Karpas-422 (cell line): ENCODE measurements around the gene NRG3. TPM values are rescaled to one million over a fixed set of nuclear protein-coding genes. Genes with fewer than 3 reads are reported as not detected.

Experiments used
- DNase-seq: peaks from one replicate; pipeline ENCODE4 v3.0.0-alpha.2; 2015
- H2AFZ ChIP-seq: fragments of 200-600 bp; sonication (generic); 2 replicates; pipeline ENCODE4 v1.6.1; 2014; ENCODE audit warnings: antibody characterized with exemption, low read length, mixed read lengths
- H3K27ac ChIP-seq: fragments of 200-600 bp; sonication (generic); 2 replicates; pipeline ENCODE4 v1.5.1; 2014; ENCODE audit warnings: mild to moderate bottlenecking, low read length, moderate library complexity
- H3K27me3 ChIP-seq: fragments of 200-600 bp; sonication (generic); 2 replicates; pipeline ENCODE4 v1.6.1; 2014; ENCODE audit warnings: low read length, mixed read lengths
- H3K36me3 ChIP-seq: fragments of 200-600 bp; sonication (generic); 2 replicates; pipeline ENCODE4 v1.6.1; 2014; ENCODE audit warnings: low read length, mixed read lengths; ENCODE audit not compliant: insufficient read depth
- H3K4me1 ChIP-seq: fragments of 200-600 bp; sonication (generic); 2 replicates; pipeline ENCODE4 v1.6.1; 2014; ENCODE audit warnings: mild to moderate bottlenecking, low read length, mixed read lengths
- H3K4me2 ChIP-seq: fragments of 200-600 bp; sonication (generic); 2 replicates; pipeline ENCODE4 v1.6.1; 2014; ENCODE audit warnings: low read length, low read depth, mild to moderate bottlenecking; ENCODE audit not compliant: poor library complexity, severe bottlenecking
- H3K4me3 ChIP-seq: fragments of 200-600 bp; sonication (generic); 2 replicates; pipeline ENCODE4 v1.5.1; 2014; ENCODE audit warnings: mild to moderate bottlenecking, antibody characterized with exemption, low read length, mixed read lengths
- H3K79me2 ChIP-seq: fragments of 200-600 bp; sonication (generic); 2 replicates; pipeline ENCODE4 v1.6.1; 2014; ENCODE audit warnings: mild to moderate bottlenecking, low read length, mixed read lengths
- H3K9ac ChIP-seq: fragments of 200-600 bp; sonication (generic); 2 replicates; pipeline ENCODE4 v1.6.0; 2014; ENCODE audit warnings: low read length
- H3K9me2 ChIP-seq: fragments of 200-600 bp; sonication (generic), shearing (Covaris generic); replicated peaks from 2 replicates; pipeline ENCODE4 v1.6.0; 2014; ENCODE audit warnings: mild to moderate bottlenecking, low read length, moderate library complexity; ENCODE audit not compliant: insufficient read depth
- H3K9me3 ChIP-seq: fragments of 300-700, 200-600 bp; sonication (generic); 2 replicates; pipeline ENCODE4 v1.6.1; 2014; ENCODE audit warnings: low read length, mixed read lengths
- H4K20me1 ChIP-seq: fragments of 200-600 bp; sonication (generic); 2 replicates; pipeline ENCODE4 v1.6.1; 2014; ENCODE audit warnings: mild to moderate bottlenecking, antibody characterized with exemption, low read length, low read depth; ENCODE audit not compliant: insufficient read depth
- total RNA-seq: library from RNA; depleted of rRNA; stranded (reverse); fragments of >200 nt; shearing (Covaris generic); gene quantifications from 2 replicates; pipeline ENCODE4 v1.2.3, GENCODE V29; 2014; ENCODE audit warnings: low replicate concordance

NRG3 gene
- total RNA-seq, 1 experiment from 2014 or later: not detected

- Histone ChIP-seq H3K4me3 (no peak overlapping the region), H3K27me3 (no peaks in the 10 kb centered on the region), H3K9me2 (no peaks in the 10 kb centered on the region), H3K4me1 (no peaks in the 10 kb centered on the region), H3K4me2 (no peak overlapping the region), H3K9ac (no peak overlapping the region), H3K79me2 (no peaks in the 10 kb centered on the region), H3K36me3 (no peaks in the 10 kb centered on the region), H3K27ac (no peak overlapping the region), H2AFZ (no peak overlapping the region), H3K9me3 (no peaks in the 10 kb centered on the region), H4K20me1 (no peaks in the 10 kb centered on the region)
- no peak for DNase-seq
These were observed 1012.5 kb downstream of the NRG3 start for GRCh38 chr10:82887488-82887887.

- no peaks in the 10 kb centered on the region for H3K9me3 ChIP-seq
- H2AFZ ChIP-seq: no peak overlapping the region
- H3K27me3 ChIP-seq: no peaks in the 10 kb centered on the region
- H3K4me2 ChIP-seq: no peak overlapping the region
- no peaks in the 10 kb centered on the region for H3K4me1 ChIP-seq
- H3K79me2 ChIP-seq: no peaks in the 10 kb centered on the region
- H3K36me3 ChIP-seq: no peaks in the 10 kb centered on the region
- no peaks in the 10 kb centered on the region for H4K20me1 ChIP-seq
- no peak overlapping the region for H3K4me3 ChIP-seq
- H3K9ac ChIP-seq: no peak overlapping the region
- no peak for DNase-seq
- no peak overlapping the region for H3K27ac ChIP-seq
- no peaks in the 10 kb centered on the region for H3K9me2 ChIP-seq
These were observed 1013.9 kb downstream of the NRG3 start for GRCh38 chr10:82888809-82889455.

- H3K4me3 ChIP-seq: no peak overlapping the region
- H3K4me2 ChIP-seq: no peak overlapping the region
These were observed 1014.7 kb downstream of the NRG3 start for GRCh38 chr10:82889728-82890127.

GRCh38 chr10:82890573-82890972 is 1015.6 kb downstream of the NRG3 start:
- no peak overlapping the region for H3K4me3 ChIP-seq
- no peak overlapping the region for H3K27ac ChIP-seq

More at GRCh38 chr10:82889728-82890127, 1014.7 kb downstream of the NRG3 start:
- Histone ChIP-seq H3K4me1 (no peaks in the 10 kb centered on the region), H3K9ac (no peak overlapping the region), H3K9me2 (no peaks in the 10 kb centered on the region), H3K27me3 (no peaks in the 10 kb centered on the region), H2AFZ (no peak overlapping the region), H3K27ac (no peak overlapping the region), H3K79me2 (no peaks in the 10 kb centered on the region), H3K9me3 (no peaks in the 10 kb centered on the region), H3K36me3 (no peaks in the 10 kb centered on the region), H4K20me1 (no peaks in the 10 kb centered on the region)
- no peak for DNase-seq

GRCh38 chr10:82908096-82908495 is 1033.1 kb downstream of the NRG3 start:
- H3K4me1 ChIP-seq: no peaks in the 10 kb centered on the region
- H3K79me2 ChIP-seq: no peaks in the 10 kb centered on the region
- no peaks in the 10 kb centered on the region for H3K9me3 ChIP-seq
- no peak overlapping the region for H2AFZ ChIP-seq
- H3K36me3 ChIP-seq: no peaks in the 10 kb centered on the region
- no peaks in the 10 kb centered on the region for H3K9me2 ChIP-seq
- H3K4me3 ChIP-seq: no peak overlapping the region
- H3K4me2 ChIP-seq: no peak overlapping the region
- DNase-seq: no peak
- H3K9ac ChIP-seq: no peak overlapping the region
- no peak overlapping the region for H3K27ac ChIP-seq
- no peaks in the 10 kb centered on the region for H4K20me1 ChIP-seq
- H3K27me3 ChIP-seq: no peaks in the 10 kb centered on the region

More at GRCh38 chr10:82890573-82890972, 1015.6 kb downstream of the NRG3 start:
- Histone ChIP-seq H3K79me2 (no peaks in the 10 kb centered on the region), H3K9me2 (no peaks in the 10 kb centered on the region), H4K20me1 (no peaks in the 10 kb centered on the region), H3K9ac (no peak overlapping the region), H2AFZ (no peak overlapping the region), H3K36me3 (no peaks in the 10 kb centered on the region), H3K27me3 (no peaks in the 10 kb centered on the region), H3K4me1 (no peaks in the 10 kb centered on the region), H3K9me3 (no peaks in the 10 kb centered on the region), H3K4me2 (no peak overlapping the region)
- no peak for DNase-seq

- H3K4me2 ChIP-seq: no peak overlapping the region
- H3K79me2 ChIP-seq: no peaks in the 10 kb centered on the region
- H2AFZ ChIP-seq: no peak overlapping the region
- no peaks in the 10 kb centered on the region for H3K36me3 ChIP-seq
- H3K4me1 ChIP-seq: no peaks in the 10 kb centered on the region
- H3K9me3 ChIP-seq: no peaks in the 10 kb centered on the region
- H3K4me3 ChIP-seq: no peak overlapping the region
- H3K9me2 ChIP-seq: no peaks in the 10 kb centered on the region
- DNase-seq: no peak
- no peaks in the 10 kb centered on the region for H3K27me3 ChIP-seq
- no peaks in the 10 kb centered on the region for H4K20me1 ChIP-seq
- no peak overlapping the region for H3K27ac ChIP-seq
- no peak overlapping the region for H3K9ac ChIP-seq
These were observed 1033.8 kb downstream of the NRG3 start for GRCh38 chr10:82908751-82909150.

- Histone ChIP-seq H3K4me1 (no peaks in the 10 kb centered on the region), H3K4me2 (no peak overlapping the region), H3K4me3 (no peak overlapping the region), H3K9me3 (no peaks in the 10 kb centered on the region), H4K20me1 (no peaks in the 10 kb centered on the region), H3K9ac (no peak overlapping the region), H3K9me2 (no peaks in the 10 kb centered on the region), H2AFZ (no peak overlapping the region), H3K36me3 (no peaks in the 10 kb centered on the region), H3K27me3 (no peaks in the 10 kb centered on the region), H3K79me2 (no peaks in the 10 kb centered on the region), H3K27ac (no peak overlapping the region)
- DNase-seq: no peak
These were observed 1035.3 kb downstream of the NRG3 start for GRCh38 chr10:82910301-82910700.

GRCh38 chr10:82914655-82915136 is 1039.7 kb downstream of the NRG3 start:
- Histone ChIP-seq H3K9me2 (no peaks in the 10 kb centered on the region), H3K9ac (no peak overlapping the region), H3K9me3 (no peaks in the 10 kb centered on the region), H3K4me2 (no peak overlapping the region), H4K20me1 (no peaks in the 10 kb centered on the region), H3K36me3 (no peaks in the 10 kb centered on the region), H2AFZ (no peak overlapping the region), H3K4me3 (no peak overlapping the region), H3K79me2 (no peaks in the 10 kb centered on the region), H3K27me3 (no peaks in the 10 kb centered on the region), H3K27ac (no peak overlapping the region), H3K4me1 (no peaks in the 10 kb centered on the region)
- DNase-seq: no peak
